Gastroesophageal sphincter (tissue), 4 donors: Measurements from ENCODE around the gene POLQ. TPM values are rescaled to one million over a fixed set of nuclear protein-coding genes. Genes with fewer than 3 reads are reported as not detected.
"Not testable (repeated sequence)": the region's sequence is repeated elsewhere in the genome, so short reads cannot be mapped to it uniquely, and the experiment has no call there.

Experiments used
- ATAC-seq: fragments of 150-250 bp; one replicate; pipeline ENCODE4 v1.9.1; 2016; ENCODE audit warnings: mild to moderate bottlenecking, moderate library complexity
- H3K27ac ChIP-seq, 4 donors: fragments of 200-600 bp; sonication (generic) in 3 of 4; 1 replicate in 3 of 4; 2 replicates in 1 of 4; pipeline ENCODE4 v1.5.1; 2016 to 2019
- H3K27me3 ChIP-seq: fragments of 200-600 bp; sonication (generic); one replicate; pipeline ENCODE4 v1.5.1; 2019
- H3K36me3 ChIP-seq, 2 donors: fragments of 200-600 bp; sonication (generic); one replicate each; pipeline ENCODE4 v1.5.1; 2019; ENCODE audit warnings: control low read depth in 1 of 2
- H3K4me1 ChIP-seq, 3 donors: fragments of 200-600 bp; sonication (generic); 1 replicate in 2 of 3; 2 replicates in 1 of 3; pipeline ENCODE4 v1.5.1; 2016 to 2019; ENCODE audit warnings: control low read depth in 2 of 3
- H3K4me3 ChIP-seq, 2 donors: fragments of 200-600 bp; sonication (generic); one replicate each; pipeline ENCODE4 v1.5.1; 2019; ENCODE audit warnings: mild to moderate bottlenecking in 1 of 2, moderate library complexity in 1 of 2
- H3K9me3 ChIP-seq, 3 donors: fragments of 200-600 bp; sonication (generic); one replicate each; pipeline ENCODE4 v1.5.1; 2017 to 2019; ENCODE audit warnings: control low read depth in 2 of 3
- CTCF ChIP-seq, 4 experiments: fragments of 200-600 bp in 2 of 4; fragments of 450-650 bp in 2 of 4; sonication (generic) in 1 of 4; IDR thresholded peaks; one replicate each; pipeline ENCODE4 v1.5.1; 2017 to 2019; ENCODE audit warnings: antibody characterized with exemption in 4 of 4, mild to moderate bottlenecking in 2 of 4, moderate library complexity in 2 of 4
- EP300 ChIP-seq: sonication (generic); formaldehyde crosslinking; IDR thresholded peaks from one replicate; pipeline ENCODE4 v1.6.1; 2017; ENCODE audit warnings: antibody characterized with exemption, mild to moderate bottlenecking
- POLR2A ChIP-seq, 2 donors: fragments of 450-650 bp; IDR thresholded peaks; one replicate each; pipeline ENCODE4 v1.6.1; 2017; ENCODE audit warnings: antibody characterized with exemption in 2 of 2, mild to moderate bottlenecking in 2 of 2, moderate library complexity in 1 of 2
- POLR2AphosphoS5 ChIP-seq: sonication (generic); formaldehyde crosslinking; IDR thresholded peaks from one replicate; pipeline ENCODE4 v1.6.1; 2017; ENCODE audit warnings: antibody characterized with exemption
- WGBS, 2 donors: methylation state at CpG; one replicate each; pipeline ENCODE4 v1.1.5; 2018; ENCODE audit warnings: low coverage in 1 of 2; 5-methylcytosine and 5-hydroxymethylcytosine counted together
- total RNA-seq, 4 donors: library from RNA; depleted of rRNA; stranded (reverse); fragments of >200 nt; gene quantifications; one replicate each; pipeline ENCODE4 v1.1.0, GENCODE V29; 2016

Gene POLQ
- total RNA-seq, 4 donors from 2014 or later, result 0.13 to 0.25 (median 0.15) TPM

- Histone ChIP-seq H3K36me3 (no peaks in the 10 kb centered on the region), H3K27ac (no peak overlapping the region), H3K4me1 (no peaks in the 10 kb centered on the region), H3K4me3 (no peak overlapping the region), H3K27me3 (no peaks in the 10 kb centered on the region), H3K9me3 (no peaks in the 10 kb centered on the region)
- TF ChIP-seq POLR2A (IDR thresholded peaks at IDR 0.05) (no peak), CTCF (IDR thresholded peaks at IDR 0.05) (no peak), POLR2AphosphoS5 (no peak), EP300 (no peak)
- ATAC-seq, result no peak
These were observed 82.0 kb downstream of the POLQ start for GRCh38 chr3:121463745-121464144.

- H3K9me3 ChIP-seq, result no peaks in the 10 kb centered on the region
- no peak overlapping the region for H3K27ac ChIP-seq
- no peaks in the 10 kb centered on the region for H3K4me1 ChIP-seq
- TF ChIP-seq POLR2AphosphoS5, result no peak
- TF ChIP-seq CTCF (IDR thresholded peaks at IDR 0.05), result no peak
- TF ChIP-seq POLR2A (IDR thresholded peaks at IDR 0.05), result no peak
- 79 to 94% methylated on average over 2 to 3 of the region's 3 CpGs for WGBS, 2 donors
- no peaks in the 10 kb centered on the region for H3K27me3 ChIP-seq
- no peaks in the 10 kb centered on the region for H3K36me3 ChIP-seq
- H3K4me3 ChIP-seq, result no peak overlapping the region
- no peak for ATAC-seq
These were observed 83.2 kb downstream of the POLQ start for GRCh38 chr3:121462565-121462964.

GRCh38 chr3:121451752-121452151, 94.0 kb downstream of the POLQ start:
- ATAC-seq, H3K36me3 ChIP-seq, H3K4me3 ChIP-seq, H3K27ac ChIP-seq, H3K9me3 ChIP-seq, H3K27me3 ChIP-seq, H3K4me1 ChIP-seq: not testable (repeated sequence)
- 80% methylated on average over 2 of the region's 12 CpGs; no CpG with 5 or more reads in 1 of the 2 donors for WGBS, 2 donors

- Histone ChIP-seq H3K36me3 (no peaks in the 10 kb centered on the region), H3K27me3 (no peaks in the 10 kb centered on the region), H3K4me1 (no peaks in the 10 kb centered on the region), H3K27ac (no peak overlapping the region), H3K9me3 (no peaks in the 10 kb centered on the region), H3K4me3 (no peak overlapping the region)
- TF ChIP-seq CTCF (IDR thresholded peaks at IDR 0.05) (no peak), POLR2AphosphoS5 (no peak), EP300 (no peak), POLR2A (IDR thresholded peaks at IDR 0.05) (no peak)
- 80 to 83% methylated on average over 1 of the region's 1 CpG for WGBS, 2 donors
- ATAC-seq, result no peak
These were observed 102.3 kb downstream of the POLQ start for GRCh38 chr3:121443456-121443855.

GRCh38 chr3:121436641-121437040, 109.1 kb downstream of the POLQ start:
- TF ChIP-seq POLR2AphosphoS5 (no peak), CTCF (IDR thresholded peaks at IDR 0.05) (no peak), EP300 (no peak), POLR2A (IDR thresholded peaks at IDR 0.05) (no peak)
- no peak overlapping the region for H3K4me3 ChIP-seq
- H3K36me3 ChIP-seq, result no peaks in the 10 kb centered on the region
- H3K27me3 ChIP-seq, result no peaks in the 10 kb centered on the region
- peaks cover 0 to 4% (median 0%) of the 10 kb centered on the region in 3 donors for H3K4me1 ChIP-seq
- H3K9me3 ChIP-seq, result no peaks in the 10 kb centered on the region
- WGBS, 2 donors, result 60 to 62% methylated on average over 3 of the region's 3 CpGs
- ATAC-seq, result no peak
- no peak overlapping the region for H3K27ac ChIP-seq

GRCh38 chr3:121436074-121436473, 109.7 kb downstream of the POLQ start:
- WGBS, 2 donors, result 94 to 100% methylated on average over 2 of the region's 2 CpGs
- H3K4me1 ChIP-seq, result peaks cover 0 to 4% (median 0%) of the 10 kb centered on the region in 3 donors
- H3K4me3 ChIP-seq, result no peak overlapping the region
- TF ChIP-seq EP300, result no peak
- TF ChIP-seq POLR2AphosphoS5, result no peak
- TF ChIP-seq POLR2A (IDR thresholded peaks at IDR 0.05), result no peak
- TF ChIP-seq CTCF (IDR thresholded peaks at IDR 0.05), result no peak
- H3K9me3 ChIP-seq, result no peaks in the 10 kb centered on the region
- H3K27me3 ChIP-seq, result no peaks in the 10 kb centered on the region
- no peak overlapping the region for H3K27ac ChIP-seq
- H3K36me3 ChIP-seq, result no peaks in the 10 kb centered on the region
- ATAC-seq, result no peak
